ENCODE measurements around the gene KRTAP12-2. TPM values are rescaled to one million over a fixed set of nuclear protein-coding genes. Genes with fewer than 3 reads are reported as not detected.

Gene KRTAP12-2
- total RNA-seq, 1 experiment from 2014 or later: not detected

DNA sequence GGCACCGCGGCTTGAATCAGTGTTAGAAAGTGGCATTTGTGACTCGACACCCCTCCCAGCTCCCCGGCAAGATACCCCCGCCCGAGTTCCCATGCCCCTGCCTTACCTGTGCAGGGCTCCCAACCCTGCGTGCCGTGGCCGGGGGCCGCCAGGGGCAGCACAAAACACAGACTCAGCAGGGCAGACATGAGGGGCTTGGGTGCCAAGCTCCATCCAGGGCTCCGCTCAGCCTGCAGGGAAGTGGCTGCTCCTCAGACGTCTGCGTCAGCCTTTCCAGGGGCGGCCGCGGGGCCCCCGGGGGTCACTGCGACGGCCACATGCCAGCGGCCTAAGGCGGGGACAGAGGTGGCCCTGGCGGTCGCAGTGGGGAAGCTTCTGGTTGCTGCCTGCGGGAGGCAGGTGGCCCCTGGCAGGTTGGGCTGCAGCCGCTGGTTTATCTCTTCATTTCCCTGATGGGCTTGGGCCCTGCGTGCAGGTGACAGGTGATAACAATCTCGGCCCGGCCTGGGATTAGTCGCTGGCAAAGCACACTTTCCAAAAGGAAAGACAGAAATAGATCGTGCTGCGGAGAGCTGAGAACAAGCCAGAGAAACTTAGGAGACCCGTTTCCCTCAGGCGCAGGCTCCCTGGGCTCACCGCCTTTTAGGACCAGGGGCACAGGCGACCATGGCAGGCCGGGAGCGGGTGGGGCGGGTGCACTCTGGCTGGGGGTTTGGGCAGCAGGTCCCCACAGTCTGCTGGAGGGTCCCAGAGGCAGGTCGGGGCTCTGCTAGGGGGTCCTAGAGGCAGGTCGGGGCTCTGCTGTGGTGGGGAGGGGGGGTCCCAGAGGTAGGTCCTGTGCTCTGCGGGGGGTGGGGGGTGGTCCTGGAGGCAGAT is 44.8 kb upstream of the KRTAP12-2 start, which contains the start of gene TSPEAR:
TSPEAR (minus strand) TSS at position 246 of the 876 bp plus-strand sequence; CDS start at position 188, 58 bp downstream.
- Histone ChIP-seq H3K4me1 (peaks cover 6% of the 10 kb centered on the region; the same call in 1 of the 2 replicates), H3K27me3 (replicated peaks; ENCODE audit: control insufficient read depth, insufficient read depth, low read length) (no peaks in the 10 kb centered on the region), H3K4me3 (ENCODE audit: low read depth, low read length) (peak within 1 kb of the TSS; percentile 18), H3K9me3 (no peaks in the 10 kb centered on the region), H3K36me3 (ENCODE audit: control insufficient read depth, insufficient read depth, low read length) (no peaks in the 10 kb centered on the region)
- peak in 1 of 2 experiments; percentile 22 for TF ChIP-seq CTCF (IDR thresholded peaks at IDR 0.05; ENCODE audit: insufficient read depth in 1 of 2, low read depth in 1 of 2, low read length in 1 of 2, severe bottlenecking in 1 of 2, unreplicated experiment in 1 of 2)
- Mint-ChIP-seq H3K36me3 (ENCODE audit: insufficient read depth, unreplicated experiment) (no peaks in the 10 kb centered on the region), H3K4me1 (ENCODE audit: low read depth, unreplicated experiment) (peaks cover 7% of the 10 kb centered on the region), H3K27me3 (ENCODE audit: insufficient read depth, unreplicated experiment) (peaks cover 9% of the 10 kb centered on the region), H3K9me3 (ENCODE audit: unreplicated experiment) (no peaks in the 10 kb centered on the region), H3K27ac (ENCODE audit: unreplicated experiment) (no peak within 1 kb of the TSS), H3K4me3 (ENCODE audit: unreplicated experiment) (peak within 1 kb of the TSS; percentile 42)
- BruUV-seq (replicated peaks): no TSS peak
- intact Hi-C loops (cut with micrococcal nuclease; ENCODE audit: unreplicated experiment): no loop called here
- DNase-seq: peak; percentile 37 to 56
- CTCF ChIA-PET: interaction anchor here (1.5 kb wide), 1 partner anchor 31 kb away, joined by 5 read pairs; no protein-coding TSS in a partner anchor
- POLR2A ChIA-PET: no interaction called here

GRCh38 chr21:44710756-44711326 is 44.1 kb upstream of the KRTAP12-2 start:
- no peaks in the 10 kb centered on the region for H3K36me3 ChIP-seq (ENCODE audit: control insufficient read depth, insufficient read depth, low read length)
- CTCF ChIA-PET: interaction anchor here (0.6 to 1.5 kb wide), 4 partner anchors 12 to 247 kb away, joined by 3 to 7 read pairs (median 4); no protein-coding TSS in a partner anchor
- no peaks in the 10 kb centered on the region for H3K36me3 Mint-ChIP-seq (ENCODE audit: insufficient read depth, unreplicated experiment)
- no peaks in the 10 kb centered on the region; the same call in 1 of the 2 replicates for H3K9me3 ChIP-seq
- H3K27ac Mint-ChIP-seq (ENCODE audit: unreplicated experiment): no peak overlapping the region
- H3K4me1 ChIP-seq: peaks cover 6% of the 10 kb centered on the region; the same call in 1 of the 2 replicates
- no peaks in the 10 kb centered on the region for H3K9me3 Mint-ChIP-seq (ENCODE audit: unreplicated experiment)
- no peaks in the 10 kb centered on the region for H3K27me3 ChIP-seq (replicated peaks; ENCODE audit: control insufficient read depth, insufficient read depth, low read length)
- BruUV-seq (replicated peaks): no TSS peak
- peaks cover 7% of the 10 kb centered on the region for H3K4me1 Mint-ChIP-seq (ENCODE audit: low read depth, unreplicated experiment)
- H3K4me3 ChIP-seq (ENCODE audit: low read depth, low read length): peak overlapping the region; percentile 18; the same call in 1 of the 2 replicates
- no peak for TF ChIP-seq CTCF (IDR thresholded peaks at IDR 0.05; ENCODE audit: insufficient read depth in 1 of 2, low read depth in 1 of 2, low read length in 1 of 2, severe bottlenecking in 1 of 2, unreplicated experiment in 1 of 2)
- H3K4me3 Mint-ChIP-seq (ENCODE audit: unreplicated experiment): peak overlapping the region; percentile 42
- H3K27me3 Mint-ChIP-seq (ENCODE audit: insufficient read depth, unreplicated experiment): peaks cover 9% of the 10 kb centered on the region
- peak in 1 of 2 experiments; percentile 13 for DNase-seq
- POLR2A ChIA-PET: no interaction called here
- intact Hi-C loops (cut with micrococcal nuclease; ENCODE audit: unreplicated experiment): no loop called here

DNA sequence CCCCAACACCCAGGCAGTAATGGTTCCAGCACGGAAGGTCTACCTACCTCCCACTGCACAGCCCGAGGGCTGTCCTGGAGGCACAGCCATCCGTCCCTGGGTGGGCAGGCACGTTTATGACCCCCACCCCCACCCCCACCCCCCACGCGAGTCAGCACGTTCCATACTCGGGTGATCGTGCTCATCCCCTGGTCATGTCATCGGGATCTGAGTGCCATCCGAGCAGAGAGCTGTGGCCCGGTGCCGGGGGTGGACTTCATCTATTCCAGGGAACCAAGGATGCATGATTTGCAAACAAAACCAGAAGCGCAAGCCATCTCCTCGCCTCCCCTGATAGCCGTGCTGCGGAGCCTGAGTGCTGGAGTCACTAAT is 43.6 kb upstream of the KRTAP12-2 start:
- peaks cover 7% of the 10 kb centered on the region for H3K4me1 Mint-ChIP-seq (ENCODE audit: low read depth, unreplicated experiment)
- ChIA-PET CTCF (interaction anchor here (0.6 to 1.5 kb wide), 4 partner anchors 11 to 247 kb away, joined by 3 to 7 read pairs (median 4); no protein-coding TSS in a partner anchor), POLR2A (no interaction called here)
- no peaks in the 10 kb centered on the region for H3K9me3 Mint-ChIP-seq (ENCODE audit: unreplicated experiment)
- no TSS peak for BruUV-seq (replicated peaks)
- peaks cover 6% of the 10 kb centered on the region; the same call in 1 of the 2 replicates for H3K4me1 ChIP-seq
- H3K36me3 ChIP-seq (ENCODE audit: control insufficient read depth, insufficient read depth, low read length): no peaks in the 10 kb centered on the region
- H3K27me3 ChIP-seq (replicated peaks; ENCODE audit: control insufficient read depth, insufficient read depth, low read length): no peaks in the 10 kb centered on the region
- H3K4me3 ChIP-seq (ENCODE audit: low read depth, low read length): no peak overlapping the region
- no peak overlapping the region for H3K4me3 Mint-ChIP-seq (ENCODE audit: unreplicated experiment)
- no peaks in the 10 kb centered on the region for H3K36me3 Mint-ChIP-seq (ENCODE audit: insufficient read depth, unreplicated experiment)
- TF ChIP-seq CTCF (IDR thresholded peaks at IDR 0.05; ENCODE audit: insufficient read depth in 1 of 2, low read depth in 1 of 2, low read length in 1 of 2, severe bottlenecking in 1 of 2, unreplicated experiment in 1 of 2): no peak
- no peaks in the 10 kb centered on the region; the same call in 1 of the 2 replicates for H3K9me3 ChIP-seq
- intact Hi-C loops (cut with micrococcal nuclease; ENCODE audit: unreplicated experiment): no loop called here
- peaks cover 9% of the 10 kb centered on the region for H3K27me3 Mint-ChIP-seq (ENCODE audit: insufficient read depth, unreplicated experiment)
- no peak for DNase-seq
- no peak overlapping the region for H3K27ac Mint-ChIP-seq (ENCODE audit: unreplicated experiment)

All from Caco-2 (cell line).